Natural killer cell (primary cell): ENCODE data around the gene OR2T35. TPM values are rescaled to one million over a fixed set of nuclear protein-coding genes. Genes with fewer than 3 reads are reported as not detected.
"Not testable (repeated sequence)": the region's sequence is repeated elsewhere in the genome, so short reads cannot be mapped to it uniquely, and the experiment has no call there.

ENCODE experiments used
- ATAC-seq, 3 donors: fragments of 150-1000 bp in 2 of 3; fragments of 200-7000 bp in 1 of 3; cut with Tn5 transposase; 1 replicate in 1 of 3; 2 replicates in 2 of 3; pipeline ENCODE4 v1.10.0; 2021; ENCODE audit warnings: mild to moderate bottlenecking in 2 of 3, moderate library complexity in 2 of 3
- DNase-seq, 2 donors: peaks; one replicate each; pipeline versions ENCODE4 v3.0.0 to v3.0.0-alpha.2; 2013 to 2021; ENCODE audit warnings: mixed read lengths in 1 of 2
- H3K27ac ChIP-seq: one replicate; pipeline ENCODE4 v1.5.1; 2013; ENCODE audit warnings: mild to moderate bottlenecking, low read length
- H3K27me3 ChIP-seq: one replicate; pipeline ENCODE4 v1.6.1; 2013; ENCODE audit warnings: low read length; ENCODE audit not compliant: control insufficient read depth, insufficient read depth
- H3K36me3 ChIP-seq: one replicate; pipeline ENCODE4 v1.6.1; 2013; ENCODE audit warnings: low read length; ENCODE audit not compliant: control insufficient read depth, insufficient read depth
- H3K4me1 ChIP-seq: one replicate; pipeline ENCODE4 v1.6.1; 2013; ENCODE audit warnings: low read length; ENCODE audit not compliant: control insufficient read depth, insufficient read depth
- H3K4me3 ChIP-seq: one replicate; pipeline ENCODE4 v1.5.1; 2013; ENCODE audit warnings: low read length
- H3K9me3 ChIP-seq: one replicate; pipeline ENCODE4 v1.6.1; 2013; ENCODE audit warnings: low read length; ENCODE audit not compliant: control insufficient read depth, insufficient read depth
- H3K27ac Mint-ChIP-seq, 2 donors: one replicate each; pipeline ENCODE4 v1.8.0; 2022; ENCODE audit warnings: mild to moderate bottlenecking in 2 of 2, mixed read lengths in 2 of 2, moderate library complexity in 1 of 2
- H3K27me3 Mint-ChIP-seq, 2 donors: one replicate each; pipeline ENCODE4 v1.8.0; 2022; ENCODE audit warnings: low read depth in 2 of 2, mixed read lengths in 2 of 2
- H3K36me3 Mint-ChIP-seq: one replicate; pipeline ENCODE4 v1.8.0; 2022; ENCODE audit warnings: mixed read lengths
- H3K4me1 Mint-ChIP-seq, 2 donors: one replicate each; pipeline ENCODE4 v1.8.0; 2022; ENCODE audit warnings: mixed read lengths in 2 of 2
- H3K4me3 Mint-ChIP-seq: one replicate; pipeline ENCODE4 v1.8.0; 2022; ENCODE audit warnings: mild to moderate bottlenecking, moderate library complexity, mixed read lengths
- H3K9me3 Mint-ChIP-seq, 2 donors: one replicate each; pipeline ENCODE4 v1.8.0; 2022; ENCODE audit warnings: mixed read lengths in 2 of 2
- WGBS: methylation state at CpG from one replicate; pipeline ENCODE4 v1.1.7; 2013; ENCODE audit warnings: missing lambda C conversion rate; ENCODE audit not compliant: insufficient coverage; 5-methylcytosine and 5-hydroxymethylcytosine counted together
- intact Hi-C: fragments of 100-400 bp; cut with micrococcal nuclease; formaldehyde crosslinking; loops from one replicate; pipeline ENCODE4 v1.14.2; 2022
- total RNA-seq, 4 donors: library from RNA; stranded (reverse); fragments of 120-200 nt in 1 of 4; gene quantifications; one replicate each; pipeline versions ENCODE4 v1.2.3 to v1.2.4, GENCODE V29; 2013 to 2022

Gene OR2T35
- total RNA-seq, 3 donors from 2014 or later (not counting 1 experiment from before 2014, with no cell fraction given): not detected

- H3K27me3 Mint-ChIP-seq, H3K36me3 Mint-ChIP-seq, H3K4me3 ChIP-seq, H3K4me1 Mint-ChIP-seq, H3K27me3 ChIP-seq, H3K27ac ChIP-seq, H3K27ac Mint-ChIP-seq, ATAC-seq, H3K4me1 ChIP-seq, H3K9me3 Mint-ChIP-seq, H3K9me3 ChIP-seq, H3K36me3 ChIP-seq, DNase-seq, intact Hi-C loops, H3K4me3 Mint-ChIP-seq: not testable (repeated sequence)
- no CpG with 5 or more reads among the region's 4 CpGs for WGBS
Observed at GRCh38 chr1:248642971-248643651, 2.0 kb downstream of the OR2T35 start.

GRCh38 chr1:248641583-248641982, 3.5 kb downstream of the OR2T35 start:
- H3K27ac ChIP-seq, H3K27me3 ChIP-seq, H3K9me3 Mint-ChIP-seq, DNase-seq, H3K27ac Mint-ChIP-seq, H3K4me1 Mint-ChIP-seq, H3K36me3 ChIP-seq, H3K4me1 ChIP-seq, ATAC-seq, intact Hi-C loops, H3K27me3 Mint-ChIP-seq, H3K4me3 Mint-ChIP-seq, H3K4me3 ChIP-seq, H3K36me3 Mint-ChIP-seq, H3K9me3 ChIP-seq: not testable (repeated sequence)
- WGBS: no CpG with 5 or more reads among the region's 5 CpGs

- DNase-seq, H3K27ac Mint-ChIP-seq, H3K27ac ChIP-seq, ATAC-seq, H3K4me3 Mint-ChIP-seq, H3K4me1 Mint-ChIP-seq, H3K4me1 ChIP-seq, H3K36me3 ChIP-seq, H3K9me3 ChIP-seq, H3K4me3 ChIP-seq, H3K27me3 Mint-ChIP-seq, H3K9me3 Mint-ChIP-seq, H3K27me3 ChIP-seq, H3K36me3 Mint-ChIP-seq, intact Hi-C loops: not testable (repeated sequence)
- no CpG with 5 or more reads among the region's 3 CpGs for WGBS
Observed at GRCh38 chr1:248640906-248641305, 4.2 kb downstream of the OR2T35 start.

- H3K9me3 ChIP-seq, H3K27me3 ChIP-seq, H3K4me1 ChIP-seq, H3K4me1 Mint-ChIP-seq, H3K4me3 ChIP-seq, intact Hi-C loops, H3K27me3 Mint-ChIP-seq, DNase-seq, H3K9me3 Mint-ChIP-seq, H3K27ac Mint-ChIP-seq, H3K36me3 Mint-ChIP-seq, H3K27ac ChIP-seq, H3K36me3 ChIP-seq, ATAC-seq, H3K4me3 Mint-ChIP-seq: not testable (repeated sequence)
- WGBS: no CpG with 5 or more reads among the region's 5 CpGs
Observed at GRCh38 chr1:248639652-248640051, 5.4 kb downstream of the OR2T35 start.

GRCh38 chr1:248636612-248637011, 8.5 kb downstream of the OR2T35 start:
- H3K36me3 ChIP-seq, H3K4me1 ChIP-seq, H3K27ac ChIP-seq, intact Hi-C loops, H3K9me3 Mint-ChIP-seq, H3K9me3 ChIP-seq, H3K4me1 Mint-ChIP-seq, H3K4me3 ChIP-seq, H3K4me3 Mint-ChIP-seq, DNase-seq, H3K27me3 ChIP-seq, H3K27me3 Mint-ChIP-seq, ATAC-seq, H3K27ac Mint-ChIP-seq, H3K36me3 Mint-ChIP-seq: not testable (repeated sequence)
- no CpG with 5 or more reads among the region's 5 CpGs for WGBS

GRCh38 chr1:248634991-248635390, 10.1 kb downstream of the OR2T35 start, which contains the start of gene OR2T11:
Gene OR2T11 (minus strand): TSS chr1:248635091. CDS start chr1:248627128, 7,963 bp downstream.
- H3K27me3 Mint-ChIP-seq, H3K36me3 ChIP-seq, intact Hi-C loops, H3K27me3 ChIP-seq, H3K4me1 Mint-ChIP-seq, H3K27ac Mint-ChIP-seq, H3K36me3 Mint-ChIP-seq, H3K9me3 ChIP-seq, H3K4me3 ChIP-seq, H3K4me3 Mint-ChIP-seq, H3K27ac ChIP-seq, DNase-seq, H3K4me1 ChIP-seq, H3K9me3 Mint-ChIP-seq, ATAC-seq: not testable (repeated sequence)
- WGBS: no CpG with 5 or more reads among the region's 2 CpGs
